ENCODE data around the gene VCL. TPM values are rescaled to one million over a fixed set of nuclear protein-coding genes. Genes with fewer than 3 reads are reported as not detected.

The VCL gene
- total RNA-seq, 4 donors from 2014 or later, result 69.1 to 109 (median 90.1) TPM

GRCh38 chr10:73974309-73974946 lies 23.5 kb upstream of the VCL start:
- DNase-seq (ENCODE audit: low spot score), result no peak
- TF ChIP-seq CTCF (IDR thresholded peaks at IDR 0.05), result no peak

GRCh38 chr10:73975388-73975787 lies 22.5 kb upstream of the VCL start:
- ATAC-seq (ENCODE audit: low FRiP score), result no peak
- DNase-seq (ENCODE audit: low spot score), result no peak
- no peak for TF ChIP-seq CTCF (IDR thresholded peaks at IDR 0.05)

More at GRCh38 chr10:73974309-73974946, 23.5 kb upstream of the VCL start:
- ATAC-seq (ENCODE audit: low FRiP score), result no peak

GRCh38 chr10:73979141-73979808 lies 18.6 kb upstream of the VCL start:
- no peak for DNase-seq (ENCODE audit: low spot score)
- ATAC-seq (ENCODE audit: low FRiP score), result no peak
- TF ChIP-seq CTCF (IDR thresholded peaks at IDR 0.05), result no peak

GRCh38 chr10:73979809-73980433 lies 18.0 kb upstream of the VCL start:
- ATAC-seq (ENCODE audit: low FRiP score) (no peak), DNase-seq (ENCODE audit: low spot score) (no peak)
- no peak for TF ChIP-seq CTCF (IDR thresholded peaks at IDR 0.05)

GRCh38 chr10:73981812-73982211 lies 16.1 kb upstream of the VCL start:
- DNase-seq (ENCODE audit: low spot score) (no peak), ATAC-seq (ENCODE audit: low FRiP score) (no peak)
- no peak for TF ChIP-seq CTCF (IDR thresholded peaks at IDR 0.05)

- ATAC-seq (ENCODE audit: low FRiP score) (no peak), DNase-seq (ENCODE audit: low spot score) (no peak)
- TF ChIP-seq CTCF (IDR thresholded peaks at IDR 0.05), result no peak
Measured at GRCh38 chr10:73983096-73984047, 14.5 kb upstream of the VCL start.

Measured in omental fat pad (tissue), 4 donors.